Right renal cortex interstitium (tissue), 3 donors: ENCODE data around the gene SAMD4A. TPM values are rescaled to one million over a fixed set of nuclear protein-coding genes. Genes with fewer than 3 reads are reported as not detected.

ENCODE experiments used
- DNase-seq, 3 donors: peaks; one replicate each; pipeline ENCODE4 v3.0.0-alpha.2; 2013; ENCODE audit warnings: low read depth in 3 of 3, low spot score in 2 of 3
- polyA plus RNA-seq, 3 donors: library from polyadenylated mRNA; unstranded; fragments of 120-200 nt; gene quantifications; one replicate each; pipeline ENCODE4 v1.2.1, GENCODE V29; 2013; ENCODE audit not compliant: insufficient read length in 3 of 3

SAMD4A gene
- polyA plus RNA-seq, 3 donors, result 7.8 to 8.1 (median 8.0) TPM

DNA sequence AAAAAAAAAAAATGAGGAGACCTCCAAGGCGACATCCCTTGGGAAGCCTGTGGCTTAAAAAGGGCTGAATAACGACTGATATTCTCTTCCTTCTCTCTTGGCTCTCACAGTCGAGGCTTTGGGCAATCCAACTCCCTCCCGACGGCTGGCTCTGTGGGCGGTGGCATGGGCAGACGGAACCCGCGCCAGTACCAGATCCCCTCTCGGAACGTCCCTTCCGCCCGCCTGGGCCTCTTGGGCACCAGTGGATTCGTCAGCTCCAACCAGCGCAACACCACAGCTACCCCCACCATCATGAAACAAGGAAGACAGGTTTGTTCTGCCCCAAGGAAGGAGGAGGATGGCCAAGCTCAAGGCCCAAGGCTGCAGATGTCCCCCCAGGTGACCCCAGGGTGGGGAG lies 207.9 kb downstream of the SAMD4A start:
- DNase-seq, result no peak

DNA sequence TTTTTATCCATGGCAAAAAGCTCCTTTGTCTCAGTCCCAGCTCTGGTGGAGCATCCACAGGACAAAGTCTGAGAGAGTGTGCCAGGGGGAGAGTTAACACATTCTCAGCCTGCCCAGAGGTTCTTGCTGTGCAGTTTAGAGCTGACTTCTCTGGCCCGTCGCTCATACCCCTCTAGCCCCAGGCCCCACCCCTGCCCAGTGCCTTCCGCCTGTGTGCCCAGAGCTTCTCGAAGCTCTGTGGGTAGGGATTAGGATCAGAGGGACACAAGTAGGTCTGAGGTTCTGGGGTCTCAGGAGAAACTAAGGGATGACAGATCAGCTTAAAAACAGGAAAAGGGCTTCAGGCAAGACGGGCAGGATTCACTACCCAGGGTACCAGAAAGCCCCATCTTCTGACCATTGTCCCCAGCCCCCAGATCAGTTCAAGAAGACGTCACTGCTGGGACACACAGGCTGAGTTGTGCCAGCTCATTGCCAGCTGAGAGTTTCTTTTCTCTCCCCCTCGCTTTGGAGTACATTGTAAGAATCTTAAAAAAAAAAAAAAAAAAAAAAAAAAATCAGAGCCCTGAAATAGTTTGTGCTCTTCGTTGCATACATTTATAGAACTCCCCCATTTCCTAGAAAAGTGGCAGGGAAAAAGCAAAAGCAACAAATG lies 208.7 kb downstream of the SAMD4A start:
- DNase-seq, result no peak

DNA sequence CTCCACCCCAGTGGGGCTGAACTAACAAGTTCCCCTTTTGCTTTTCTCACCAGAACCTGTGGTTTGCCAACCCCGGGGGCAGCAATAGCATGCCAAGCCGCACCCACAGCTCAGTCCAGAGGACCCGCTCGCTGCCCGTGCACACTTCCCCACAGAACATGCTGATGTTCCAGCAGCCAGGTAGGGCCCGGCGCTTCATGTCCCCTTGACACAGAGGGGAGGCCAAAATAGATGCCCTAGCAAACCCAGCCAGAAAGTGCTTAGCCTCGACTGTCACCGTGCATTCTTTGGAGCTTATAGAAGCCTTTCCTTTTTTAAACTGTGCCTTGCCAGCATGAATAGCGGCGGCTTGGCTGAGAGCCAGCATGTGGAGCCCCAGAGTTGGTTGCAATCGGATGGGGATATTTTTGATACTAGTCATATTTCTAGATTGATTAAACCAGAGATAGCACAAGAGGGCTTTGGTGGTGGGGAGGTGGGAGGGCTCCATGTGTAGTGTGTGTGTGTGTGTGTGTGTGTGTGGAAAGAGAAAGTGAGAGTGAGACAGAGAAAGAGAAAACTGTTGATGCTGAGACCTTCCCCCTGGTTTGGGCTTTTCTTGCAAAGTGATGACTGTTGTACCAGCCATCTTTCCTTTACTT lies 209.6 kb downstream of the SAMD4A start:
- DNase-seq, result no peak

DNA sequence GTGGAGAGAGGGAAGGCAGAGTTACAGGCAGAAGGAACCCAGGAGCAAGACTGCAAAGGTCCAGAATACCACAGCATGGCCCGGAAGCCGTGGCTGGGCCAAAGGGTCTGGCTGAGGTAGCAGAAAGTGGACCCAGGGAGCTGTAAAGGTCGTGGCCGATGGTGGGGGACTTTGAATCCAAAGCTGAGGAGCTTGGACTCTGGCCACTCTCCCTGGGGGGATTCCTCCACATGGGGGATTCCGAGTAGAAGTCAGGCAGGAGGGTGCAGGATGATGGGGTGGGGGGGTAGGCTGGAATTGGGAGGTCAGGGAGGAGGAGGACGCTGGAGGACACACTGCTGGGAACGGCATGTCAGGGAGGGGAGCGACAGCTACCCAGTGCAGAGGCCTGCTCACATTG lies 210.5 kb downstream of the SAMD4A start:
- no peak for DNase-seq

DNA sequence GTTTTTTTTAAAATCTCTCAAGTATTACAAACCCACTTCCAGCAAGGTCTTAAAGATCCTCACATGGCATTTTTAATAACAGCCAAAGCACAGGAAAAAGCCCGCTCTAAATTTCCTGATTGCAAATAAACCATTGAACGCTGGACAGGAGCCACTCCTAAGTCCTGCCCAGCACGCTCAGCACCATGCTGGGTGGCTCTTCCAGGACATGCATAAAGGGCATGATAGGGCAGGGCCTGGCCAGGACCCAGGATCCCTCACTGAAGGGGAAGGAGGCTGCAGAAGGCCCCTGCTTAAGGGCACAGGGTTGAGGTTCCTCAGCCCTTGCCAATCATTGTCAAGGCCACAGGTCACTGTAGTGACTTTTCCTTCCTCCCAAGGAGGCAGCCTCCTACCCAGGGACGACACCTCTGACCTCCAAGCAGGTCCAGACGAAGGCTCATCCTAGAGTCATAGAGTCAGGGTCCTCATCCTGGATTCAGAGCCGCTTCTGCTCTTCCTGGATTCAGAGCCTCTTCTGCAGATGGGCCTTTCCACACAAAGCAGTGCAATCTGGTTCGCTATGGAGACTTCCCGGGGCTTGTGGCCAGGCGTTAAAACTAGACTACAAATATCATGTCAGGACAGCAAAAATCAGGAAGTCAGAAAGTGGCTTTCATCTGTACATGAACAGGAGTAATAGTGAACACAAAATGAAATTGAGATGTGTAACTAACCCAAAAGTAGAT lies 211.9 kb downstream of the SAMD4A start:
- no peak for DNase-seq

DNA sequence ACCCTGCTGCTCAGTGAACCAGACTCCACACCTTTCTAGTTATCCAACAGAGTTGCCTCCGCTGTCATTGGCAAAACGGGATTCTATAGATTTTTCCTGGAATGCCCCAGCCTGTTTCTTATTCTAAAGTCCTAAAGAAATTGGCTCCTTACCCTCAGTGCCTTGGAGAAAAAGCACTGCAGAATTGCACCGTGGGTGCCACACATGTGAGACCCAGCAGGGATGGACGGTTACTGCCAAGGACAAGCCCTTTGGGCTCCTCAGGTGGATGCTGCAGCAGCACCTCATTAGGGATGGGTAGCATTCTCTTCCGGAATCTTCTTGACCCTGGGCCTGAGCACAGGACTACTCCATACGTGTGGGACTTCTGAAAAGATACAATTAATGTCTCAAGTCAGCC lies 214.2 kb downstream of the SAMD4A start:
- no peak for DNase-seq

DNA sequence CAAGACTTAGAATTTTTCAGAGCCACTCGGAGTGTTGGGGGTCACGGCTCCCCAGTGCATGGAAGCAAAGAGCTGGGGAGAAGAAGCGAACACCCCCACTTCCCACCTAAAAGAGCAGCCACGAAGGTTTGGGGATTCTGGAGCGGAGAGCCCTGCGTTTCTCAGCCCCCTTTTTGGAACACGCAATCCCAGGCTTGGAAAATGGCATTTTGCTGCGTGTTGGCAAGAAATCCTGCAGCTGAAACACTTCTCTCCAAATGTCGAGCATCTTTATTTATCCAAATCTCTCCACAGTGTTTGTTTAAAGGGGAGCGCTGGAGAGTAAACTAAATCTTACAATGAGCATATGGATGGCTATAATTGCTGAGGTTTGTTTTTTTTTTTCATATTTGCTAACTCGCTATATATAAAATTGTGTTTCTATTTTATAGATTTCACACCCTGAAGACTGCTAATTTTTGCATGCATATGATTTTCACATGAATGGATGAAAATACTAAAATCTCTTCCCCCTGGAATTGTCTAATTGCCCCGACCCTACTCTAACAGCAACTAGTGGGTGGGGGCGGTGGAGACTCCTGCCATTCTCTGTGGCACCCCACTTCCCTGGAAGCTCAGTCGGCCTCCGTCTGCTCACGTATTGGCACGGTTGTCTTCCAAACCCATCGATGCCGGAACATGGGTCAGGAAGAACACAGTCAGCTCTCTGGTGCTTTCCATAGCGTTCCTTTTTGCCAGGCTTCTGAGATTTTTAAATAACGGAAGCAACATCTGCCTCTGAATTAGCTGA lies 215.2 kb downstream of the SAMD4A start:
- DNase-seq, result no peak

DNA sequence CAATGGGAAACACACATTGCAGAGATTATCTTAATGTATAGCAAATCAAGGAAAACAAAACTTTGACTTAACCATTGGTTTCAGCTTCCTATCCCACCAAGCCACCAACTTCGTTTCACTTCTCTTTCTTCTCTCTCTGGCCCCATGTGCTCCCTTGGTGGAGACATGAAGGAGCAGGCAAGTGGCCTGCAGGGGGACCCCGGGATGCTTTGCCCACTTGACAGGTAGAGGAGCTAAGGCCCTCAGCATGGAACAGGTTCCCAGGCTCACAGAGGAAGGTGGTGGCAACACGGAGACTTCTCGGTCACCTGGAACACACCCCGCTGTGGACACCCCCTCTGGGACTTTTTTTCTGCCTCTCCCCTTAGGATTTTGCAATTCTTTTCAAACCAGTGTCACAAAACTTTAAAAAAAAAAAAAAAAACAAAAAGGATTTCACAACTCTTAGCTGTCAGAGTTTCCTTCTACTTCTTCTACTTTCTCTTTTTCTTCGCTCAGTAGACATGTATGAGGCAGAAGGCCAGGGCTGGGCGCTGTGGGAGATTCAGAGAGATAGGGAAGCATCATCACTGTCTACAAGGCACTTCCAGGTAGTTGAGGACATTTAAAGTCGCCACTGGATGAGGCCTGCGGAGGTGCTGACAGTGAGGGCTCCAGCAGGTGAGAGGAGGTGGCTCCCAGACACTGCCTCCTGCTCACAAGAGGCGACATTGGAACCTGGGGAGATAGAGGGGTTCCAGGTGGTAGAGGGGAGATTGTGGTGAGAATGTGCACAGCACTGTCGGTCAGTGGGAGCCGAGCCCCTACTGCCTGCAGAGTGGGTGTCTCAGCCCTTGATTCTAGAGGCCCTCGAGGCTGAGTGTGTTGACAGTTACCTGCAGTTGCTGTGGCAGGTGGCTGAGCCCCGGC lies 216.1 kb downstream of the SAMD4A start:
- DNase-seq, result no peak

DNA sequence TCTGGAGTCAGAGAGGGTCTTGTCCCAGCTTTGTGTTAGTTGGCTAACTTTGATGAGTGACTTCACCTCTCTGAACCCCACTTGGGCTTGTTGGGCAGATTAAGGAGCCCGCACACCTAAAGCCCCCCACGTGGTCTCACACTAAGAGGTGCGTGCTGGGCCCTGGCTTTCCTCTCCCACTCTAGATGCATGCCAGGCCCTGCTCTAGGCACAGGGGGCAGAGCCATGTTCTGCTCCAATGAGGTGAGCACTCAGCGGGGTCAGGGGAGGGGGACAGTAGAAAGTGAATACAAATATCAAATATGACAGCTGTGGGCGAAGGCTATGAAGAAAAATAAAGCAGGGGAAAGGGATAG lies 216.7 kb downstream of the SAMD4A start:
- no peak for DNase-seq

DNA sequence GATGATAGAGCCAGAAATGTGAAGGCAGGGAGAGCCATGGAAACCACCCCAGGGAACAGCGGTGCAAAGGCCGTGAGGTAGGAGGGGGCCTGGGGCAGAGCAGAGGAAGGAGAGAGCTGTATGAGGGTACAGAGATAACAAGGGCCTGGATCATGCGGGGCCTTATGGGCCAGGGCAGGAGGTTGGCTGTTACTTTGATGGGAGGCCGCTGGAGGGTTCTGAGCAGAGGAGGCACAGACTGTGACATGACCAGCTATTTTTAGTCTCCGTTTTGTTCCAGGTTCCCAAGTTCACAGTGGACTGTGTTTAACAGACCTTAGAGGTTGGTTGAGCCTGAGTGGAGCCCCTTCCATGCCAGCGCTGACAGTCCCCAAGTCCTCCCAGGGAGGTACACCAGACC lies 217.1 kb downstream of the SAMD4A start:
- DNase-seq, result no peak

DNA sequence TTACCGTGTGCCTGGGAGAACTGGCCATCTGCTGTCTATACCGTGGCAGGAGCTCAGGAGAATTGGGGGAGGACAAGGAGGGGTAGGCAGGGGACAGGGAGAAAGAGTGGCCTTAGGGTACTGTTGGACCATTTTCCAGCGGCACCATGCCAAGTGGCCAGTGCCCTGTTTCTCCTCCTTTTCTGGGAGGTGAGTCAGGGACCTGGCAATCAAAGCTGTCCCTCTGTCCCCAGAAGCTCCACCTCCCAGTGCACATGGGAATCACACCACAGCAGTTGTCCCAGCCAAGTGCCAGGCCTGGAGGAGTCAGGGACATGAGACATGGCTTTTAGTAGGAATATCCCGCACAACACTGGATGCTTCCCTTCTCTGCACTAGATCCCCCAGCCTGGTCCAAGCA lies 217.7 kb downstream of the SAMD4A start:
- no peak for DNase-seq

DNA sequence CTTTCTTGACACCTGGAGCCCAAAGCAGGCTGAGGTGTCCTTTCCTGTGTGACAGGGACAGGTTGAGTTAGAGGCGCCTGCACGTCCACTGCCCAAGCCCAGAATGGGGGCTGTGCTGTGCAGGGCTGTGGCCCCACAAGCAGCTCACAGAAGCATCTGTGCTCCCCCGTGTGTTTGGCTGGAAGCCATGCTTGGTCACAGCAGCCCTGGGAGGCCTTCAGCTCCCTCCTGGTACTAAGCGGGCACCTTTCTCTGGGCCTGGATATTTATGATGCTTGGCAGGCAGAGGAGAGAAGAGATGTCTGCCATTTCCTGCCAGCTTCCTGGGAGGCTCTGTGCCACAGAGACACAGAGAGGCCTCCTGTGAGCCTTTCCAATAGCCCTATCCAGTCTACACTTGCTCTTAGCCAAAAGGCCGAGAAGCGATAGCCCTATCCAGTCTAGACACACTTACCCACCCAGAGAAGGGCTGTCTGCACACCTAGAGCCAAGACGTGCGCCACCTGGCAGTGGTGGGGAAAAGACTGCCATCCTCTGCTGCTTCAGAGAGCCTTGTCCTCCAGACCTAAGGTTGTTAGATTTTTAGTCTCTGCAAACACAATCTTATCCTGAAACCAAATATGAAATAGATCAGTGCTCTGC lies 218.3 kb downstream of the SAMD4A start:
- DNase-seq, result no peak

DNA sequence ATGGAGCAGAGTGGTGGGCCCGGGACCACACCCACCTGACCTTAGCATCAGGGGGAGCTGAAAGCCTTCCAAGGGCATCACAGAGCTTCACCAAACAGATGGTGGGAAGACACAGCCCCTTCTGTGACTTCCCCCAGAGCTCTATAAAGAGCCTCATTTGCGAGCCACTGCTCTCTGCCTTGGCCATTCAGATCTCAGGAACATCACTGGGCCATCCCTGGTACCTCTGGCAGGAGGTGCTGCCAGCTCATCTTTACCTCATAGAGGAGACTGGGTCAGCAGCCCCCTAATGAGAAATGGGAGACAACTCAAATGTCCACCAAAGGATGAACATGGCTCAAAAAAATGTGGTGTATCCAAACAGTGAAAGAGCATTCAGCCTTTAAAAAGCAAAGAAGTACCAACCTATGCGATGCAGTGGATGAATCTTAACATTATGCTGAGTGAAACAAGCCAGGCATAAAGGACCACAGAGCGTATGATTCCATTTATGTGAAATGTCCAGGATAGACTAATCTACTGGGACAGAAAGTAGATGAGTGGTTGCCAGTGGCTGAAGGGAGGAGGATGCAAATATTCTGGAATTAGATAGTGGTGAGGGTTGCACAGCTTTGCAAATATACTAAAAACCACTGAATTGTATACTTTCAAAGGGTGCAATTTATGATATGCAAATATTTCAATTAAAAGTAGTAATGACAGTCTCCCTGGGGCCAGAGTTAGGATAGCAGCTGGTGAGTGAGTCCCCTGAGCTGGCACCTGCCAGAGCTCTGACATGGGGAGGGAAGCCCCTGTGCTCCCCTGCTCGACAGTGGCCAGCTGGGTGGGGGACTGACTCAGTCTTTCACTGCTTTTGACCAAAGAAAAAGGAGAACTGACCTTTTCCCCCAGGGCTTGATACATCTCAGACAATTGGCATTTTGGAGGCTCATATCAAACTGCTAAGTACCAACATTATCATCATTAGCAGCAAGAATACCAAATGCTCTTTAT lies 219.1 kb downstream of the SAMD4A start:
- DNase-seq, result no peak

DNA sequence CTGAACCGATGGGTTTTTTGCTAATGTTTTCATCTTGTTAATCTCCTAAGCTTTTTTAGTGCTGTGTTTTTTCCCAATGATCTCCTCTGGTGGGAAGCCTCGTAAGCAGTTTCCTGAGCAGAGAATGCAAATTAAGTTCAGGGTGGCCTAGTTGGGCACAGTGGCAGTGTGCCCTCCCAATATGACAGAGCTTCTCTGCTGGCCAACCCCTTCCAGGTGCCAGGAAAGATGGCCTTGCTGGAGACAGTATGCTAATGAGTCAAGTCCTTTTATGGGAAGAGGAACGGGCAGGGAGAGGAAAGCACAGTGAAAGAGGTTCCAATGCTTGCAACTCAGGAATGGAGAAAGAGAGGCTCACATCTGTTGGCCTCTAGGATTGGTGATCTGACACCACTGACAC lies 219.9 kb downstream of the SAMD4A start:
- no peak for DNase-seq

DNA sequence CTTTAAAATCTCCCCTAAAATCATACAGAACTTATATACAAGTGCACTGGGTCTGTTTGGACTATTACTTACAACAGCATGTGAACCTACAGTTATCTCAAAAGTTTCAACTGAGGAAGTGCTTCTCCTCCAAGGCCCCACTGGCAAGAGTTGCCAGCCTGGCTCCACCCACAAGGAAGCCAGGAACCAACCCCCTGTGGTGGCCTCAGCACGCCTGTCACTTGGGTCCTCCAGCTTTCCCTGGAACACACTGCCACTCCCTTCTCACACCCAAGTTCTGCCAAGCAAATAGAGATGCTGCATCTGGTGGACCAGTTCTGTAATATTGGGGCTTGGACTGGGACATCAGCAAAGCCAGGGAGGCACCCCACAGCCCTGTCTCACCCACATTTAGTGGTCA lies 220.3 kb downstream of the SAMD4A start:
- no peak for DNase-seq

DNA sequence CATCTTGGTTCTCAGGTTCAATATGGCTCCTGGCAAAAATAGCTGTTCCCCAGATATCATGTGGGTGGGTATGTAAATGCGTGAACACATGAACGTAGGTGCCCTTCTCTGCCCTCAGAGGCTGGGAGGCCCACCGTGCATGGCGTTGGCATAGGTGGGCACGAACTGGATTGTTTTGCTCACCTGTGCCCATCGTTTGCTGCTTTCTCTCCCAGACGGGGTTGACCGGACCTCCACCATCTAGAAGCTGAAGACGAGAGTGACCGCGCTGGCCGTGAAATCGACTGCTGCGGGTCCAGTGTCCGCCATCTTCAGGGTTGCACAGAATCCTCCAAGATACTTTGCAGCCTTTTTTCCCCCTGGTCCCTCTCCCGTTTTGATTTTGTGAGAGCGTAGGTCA lies 221.8 kb downstream of the SAMD4A start:
- DNase-seq, result no peak

DNA sequence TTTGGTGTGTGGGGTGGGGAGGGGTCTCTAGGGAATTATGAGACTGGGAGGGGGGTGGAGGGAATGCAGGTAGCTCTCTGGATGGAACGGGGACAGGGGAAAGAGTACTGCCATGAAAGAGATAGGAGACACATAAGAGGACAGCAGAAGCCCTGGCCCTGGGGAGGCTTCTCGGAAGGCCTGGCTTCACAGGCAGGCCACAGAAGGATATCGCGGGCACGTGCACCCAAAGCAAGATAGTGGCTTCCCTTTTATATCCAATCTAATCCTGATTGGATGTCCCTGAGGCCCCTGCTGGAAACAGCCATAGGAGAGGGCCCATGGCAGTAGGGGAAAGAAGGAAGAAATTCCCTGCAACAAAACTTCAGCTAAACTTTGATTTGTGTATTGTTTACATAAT lies 222.2 kb downstream of the SAMD4A start:
- DNase-seq, result no peak

DNA sequence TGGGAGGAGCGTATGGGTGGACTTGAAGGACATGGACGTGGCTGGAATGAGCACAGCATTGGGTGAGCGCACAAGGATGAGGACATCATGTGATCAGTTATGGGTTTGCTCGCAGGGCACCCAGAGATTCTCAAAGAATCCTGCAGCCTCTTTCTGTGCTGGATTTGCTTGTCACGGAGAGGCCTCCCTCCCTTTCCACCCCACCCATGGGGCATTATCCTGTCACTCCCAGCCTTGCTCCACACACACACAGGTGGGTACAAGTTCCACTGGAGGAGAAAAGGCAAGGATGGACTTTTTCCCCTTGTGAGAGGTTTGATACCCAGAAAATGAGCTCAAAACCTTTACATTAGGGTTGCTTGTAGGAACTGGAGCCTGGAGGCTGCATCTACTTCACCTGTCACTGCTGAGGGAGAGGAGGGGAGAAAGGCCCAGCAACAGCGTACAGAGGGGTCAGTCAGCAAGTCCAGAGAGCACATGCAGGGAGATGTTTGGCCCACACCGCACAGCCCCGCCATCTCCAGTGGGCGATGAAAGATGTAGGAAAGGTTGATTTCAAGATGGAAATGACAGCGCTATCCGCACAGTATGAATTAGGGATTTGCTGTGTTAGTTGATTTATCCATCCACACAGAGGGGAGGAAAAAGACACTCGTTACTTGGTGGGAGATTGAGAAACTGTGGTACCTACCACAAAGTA lies 223.0 kb downstream of the SAMD4A start:
- no peak for DNase-seq
